ENCODE measurements around the gene TMTC1.

Gene TMTC1

GRCh38 chr12:29732593-29732992 lies 51.1 kb downstream of the TMTC1 start:
- no peak overlapping the region for H2AFZ ChIP-seq (ENCODE audit: low read length)
- H4K20me1 ChIP-seq (ENCODE audit: insufficient read depth, low read length), result no peaks in the 10 kb centered on the region
- H3K36me3 ChIP-seq (ENCODE audit: insufficient read depth, low read length), result no peaks in the 10 kb centered on the region
- H3K27ac ChIP-seq (ENCODE audit: low read depth, low read length, poor library complexity, severe bottlenecking), result no peak overlapping the region
- TF ChIP-seq CTCF (IDR thresholded peaks at IDR 0.05; ENCODE audit: low read length) (no peak), EZH2 (IDR thresholded peaks at IDR 0.05; ENCODE audit: borderline replicate concordance, low read length) (no peak)
- H3F3A ChIP-seq (ENCODE audit: insufficient read depth, low read length), result no peaks in the 10 kb centered on the region
- H3K79me2 ChIP-seq (ENCODE audit: insufficient read depth, low read length), result no peaks in the 10 kb centered on the region
- no peak overlapping the region for H3K9ac ChIP-seq (ENCODE audit: low read length)
- H3K9me2 ChIP-seq (ENCODE audit: low read depth, low read length), result no peaks in the 10 kb centered on the region
- H3K4me3 ChIP-seq (ENCODE audit: low read depth, low read length, poor library complexity, severe bottlenecking), result no peak overlapping the region
- no peaks in the 10 kb centered on the region for H3K4me1 ChIP-seq (ENCODE audit: insufficient read depth, low read length, severe bottlenecking)
- no peak overlapping the region for H3K4me2 ChIP-seq (ENCODE audit: low read length)
- no peaks in the 10 kb centered on the region for H3K27me3 ChIP-seq (ENCODE audit: insufficient read depth, low read length)
- no peaks in the 10 kb centered on the region for H3K9me3 ChIP-seq (ENCODE audit: low read length)

- Histone ChIP-seq H3K4me1 (ENCODE audit: insufficient read depth, low read length, severe bottlenecking) (no peaks in the 10 kb centered on the region), H3F3A (ENCODE audit: insufficient read depth, low read length) (no peaks in the 10 kb centered on the region), H3K27me3 (ENCODE audit: insufficient read depth, low read length) (no peaks in the 10 kb centered on the region), H3K79me2 (ENCODE audit: insufficient read depth, low read length) (no peaks in the 10 kb centered on the region), H3K4me2 (ENCODE audit: low read length) (no peak overlapping the region), H2AFZ (ENCODE audit: low read length) (no peak overlapping the region), H3K36me3 (ENCODE audit: insufficient read depth, low read length) (no peaks in the 10 kb centered on the region), H3K9ac (ENCODE audit: low read length) (no peak overlapping the region), H3K9me2 (ENCODE audit: low read depth, low read length) (no peaks in the 10 kb centered on the region), H3K9me3 (ENCODE audit: low read length) (no peaks in the 10 kb centered on the region), H4K20me1 (ENCODE audit: insufficient read depth, low read length) (no peaks in the 10 kb centered on the region), H3K27ac (ENCODE audit: low read depth, low read length, poor library complexity, severe bottlenecking) (no peak overlapping the region), H3K4me3 (ENCODE audit: low read depth, low read length, poor library complexity, severe bottlenecking) (no peak overlapping the region)
- TF ChIP-seq EZH2 (IDR thresholded peaks at IDR 0.05; ENCODE audit: borderline replicate concordance, low read length) (no peak), CTCF (IDR thresholded peaks at IDR 0.05; ENCODE audit: low read length) (no peak)
Observed at GRCh38 chr12:29732191-29732590, 51.6 kb downstream of the TMTC1 start.

- Histone ChIP-seq H3K27ac (ENCODE audit: low read depth, low read length, poor library complexity, severe bottlenecking) (no peak overlapping the region), H3K9me3 (ENCODE audit: low read length) (no peaks in the 10 kb centered on the region), H3K9me2 (ENCODE audit: low read depth, low read length) (no peaks in the 10 kb centered on the region), H4K20me1 (ENCODE audit: insufficient read depth, low read length) (no peaks in the 10 kb centered on the region), H3K9ac (ENCODE audit: low read length) (no peak overlapping the region), H3K79me2 (ENCODE audit: insufficient read depth, low read length) (no peaks in the 10 kb centered on the region), H3K4me1 (ENCODE audit: insufficient read depth, low read length, severe bottlenecking) (no peaks in the 10 kb centered on the region), H3F3A (ENCODE audit: insufficient read depth, low read length) (no peaks in the 10 kb centered on the region), H3K36me3 (ENCODE audit: insufficient read depth, low read length) (no peaks in the 10 kb centered on the region), H3K27me3 (ENCODE audit: insufficient read depth, low read length) (no peaks in the 10 kb centered on the region), H2AFZ (ENCODE audit: low read length) (no peak overlapping the region), H3K4me2 (ENCODE audit: low read length) (no peak overlapping the region), H3K4me3 (ENCODE audit: low read depth, low read length, poor library complexity, severe bottlenecking) (no peak overlapping the region)
- TF ChIP-seq EZH2 (IDR thresholded peaks at IDR 0.05; ENCODE audit: borderline replicate concordance, low read length), result no peak
- TF ChIP-seq CTCF (IDR thresholded peaks at IDR 0.05; ENCODE audit: low read length), result no peak
Observed at GRCh38 chr12:29731591-29731990, 52.2 kb downstream of the TMTC1 start.

Data from OCI-LY1 (cell line).